Prostate gland (tissue), 2 donors: ENCODE results near the gene SOX11. TPM values are rescaled to one million over a fixed set of nuclear protein-coding genes. Genes with fewer than 3 reads are reported as not detected.

ENCODE experiments used
- DNase-seq: peaks from one replicate; pipeline ENCODE4 v3.0.0-alpha.2; 2019; ENCODE audit warnings: low spot score
- H3K27ac ChIP-seq, 2 donors: fragments of 200-600 bp; sonication (generic); 2 replicates each; pipeline ENCODE4 v1.5.1; 2017 to 2019
- H3K27me3 ChIP-seq: fragments of 200-600 bp; sonication (generic); replicated peaks from 2 replicates; pipeline ENCODE4 v1.5.1; 2019; ENCODE audit not compliant: insufficient read depth
- H3K36me3 ChIP-seq, 2 donors: fragments of 200-600 bp; sonication (generic); 1 replicate in 1 of 2; 2 replicates in 1 of 2; pipeline versions ENCODE4 v1.5.1 to v1.8.1; 2017 to 2019
- H3K4me1 ChIP-seq: fragments of 200-600 bp; sonication (generic); replicated peaks from 2 replicates; pipeline ENCODE4 v1.5.1; 2019
- H3K4me3 ChIP-seq, 2 donors: fragments of 200-600 bp; sonication (generic); 2 replicates each; pipeline ENCODE4 v1.5.1; 2017 to 2019
- H3K9me3 ChIP-seq: fragments of 200-600 bp; sonication (generic); 2 replicates; pipeline ENCODE4 v1.5.1; 2017
- CTCF ChIP-seq, 4 experiments: fragments of 200-600 bp in 2 of 4; fragments of 450-650 bp in 2 of 4; sonication (generic) in 2 of 4; IDR thresholded peaks; 1 replicate in 3 of 4; 2 replicates in 1 of 4; pipeline ENCODE4 v1.5.1; 2016 to 2019; ENCODE audit warnings: antibody characterized with exemption in 4 of 4, mild to moderate bottlenecking in 2 of 4, moderate library complexity in 2 of 4
- POLR2A ChIP-seq: fragments of 450-650 bp; IDR thresholded peaks from one replicate; pipeline ENCODE4 v1.6.1; 2016; ENCODE audit warnings: antibody characterized with exemption, mild to moderate bottlenecking
- POLR2AphosphoS5 ChIP-seq: sonication (generic); formaldehyde crosslinking; IDR thresholded peaks from one replicate; pipeline ENCODE4 v1.6.1; 2017; ENCODE audit warnings: antibody characterized with exemption
- WGBS: methylation state at CpG from one replicate; pipeline ENCODE4 v1.1.5; 2018; 5-methylcytosine and 5-hydroxymethylcytosine counted together
- intact Hi-C: fragments of 100-400 bp; cut with DNase I; formaldehyde crosslinking; loops from one replicate; pipeline ENCODE4 v1.14.2; 2022
- total RNA-seq, 2 donors: library from RNA; depleted of rRNA; stranded (reverse); fragments of >200 nt; gene quantifications; one replicate each; pipeline ENCODE4 v1.1.0, GENCODE V29; 2016

Gene SOX11
- total RNA-seq, 2 donors from 2014 or later, result not detected

GRCh38 chr2:5695654-5696403 lies 3.6 kb downstream of the SOX11 start:
- Histone ChIP-seq H3K9me3 (no peaks in the 10 kb centered on the region), H3K36me3 (no peaks in the 10 kb centered on the region), H3K27me3 (peaks cover 51% of the 10 kb centered on the region), H3K4me1 (peaks cover 6% of the 10 kb centered on the region), H3K27ac (no peak overlapping the region), H3K4me3 (no peak overlapping the region)
- intact Hi-C loops, result no loop called here
- WGBS, result 7% methylated on average over 43 of the region's 49 CpGs
- DNase-seq, result no peak
- TF ChIP-seq CTCF (IDR thresholded peaks at IDR 0.05), result no peak
- TF ChIP-seq POLR2AphosphoS5, result no peak
- TF ChIP-seq POLR2A, result no peak

- 0% methylated on average over 6 of the region's 65 CpGs for WGBS
- no peak for TF ChIP-seq POLR2AphosphoS5
- TF ChIP-seq POLR2A, result no peak
- TF ChIP-seq CTCF (IDR thresholded peaks at IDR 0.05), result no peak
- peaks cover 6% of the 10 kb centered on the region for H3K4me1 ChIP-seq
- H3K27me3 ChIP-seq, result peaks cover 45% of the 10 kb centered on the region
- intact Hi-C loops, result no loop called here
- H3K9me3 ChIP-seq, result no peaks in the 10 kb centered on the region
- peak overlapping the region in 1 of 2 donors; percentile 23 for H3K4me3 ChIP-seq
- DNase-seq, result no peak
- no peaks in the 10 kb centered on the region for H3K36me3 ChIP-seq
- H3K27ac ChIP-seq, result no peak overlapping the region
These were observed 4.3 kb downstream of the SOX11 start for GRCh38 chr2:5696404-5696944.

GRCh38 chr2:5696945-5697521 lies 4.8 kb downstream of the SOX11 start:
- Histone ChIP-seq H3K27ac (no peak overlapping the region), H3K9me3 (no peaks in the 10 kb centered on the region), H3K36me3 (no peaks in the 10 kb centered on the region), H3K4me1 (peaks cover 6% of the 10 kb centered on the region), H3K4me3 (peak overlapping the region in 1 of 2 donors; percentile 23), H3K27me3 (peaks cover 41% of the 10 kb centered on the region)
- no peak for DNase-seq
- intact Hi-C loops, result no loop called here
- WGBS, result 2% methylated on average over 49 of the region's 49 CpGs
- TF ChIP-seq POLR2A (no peak), CTCF (IDR thresholded peaks at IDR 0.05) (no peak), POLR2AphosphoS5 (no peak)

- H3K36me3 ChIP-seq, result no peaks in the 10 kb centered on the region
- peaks cover 36% of the 10 kb centered on the region for H3K27me3 ChIP-seq
- intact Hi-C loops, result no loop called here
- no peak overlapping the region for H3K27ac ChIP-seq
- WGBS, result 60% methylated on average over 8 of the region's 8 CpGs
- no peak for DNase-seq
- H3K4me3 ChIP-seq, result no peak overlapping the region
- TF ChIP-seq CTCF (IDR thresholded peaks at IDR 0.05) (no peak), POLR2A (no peak), POLR2AphosphoS5 (no peak)
- H3K9me3 ChIP-seq, result no peaks in the 10 kb centered on the region
- H3K4me1 ChIP-seq, result peaks cover 6% of the 10 kb centered on the region
These were observed 5.4 kb downstream of the SOX11 start for GRCh38 chr2:5697562-5697961.

- Histone ChIP-seq H3K27ac (no peak overlapping the region), H3K36me3 (no peaks in the 10 kb centered on the region), H3K27me3 (peaks cover 30% of the 10 kb centered on the region), H3K9me3 (no peaks in the 10 kb centered on the region), H3K4me1 (peaks cover 6% of the 10 kb centered on the region), H3K4me3 (no peak overlapping the region)
- DNase-seq, result no peak
- intact Hi-C loops, result no loop called here
- no peak for TF ChIP-seq CTCF (IDR thresholded peaks at IDR 0.05)
- no peak for TF ChIP-seq POLR2AphosphoS5
- no peak for TF ChIP-seq POLR2A
- WGBS, result 96% methylated on average over 4 of the region's 4 CpGs
These were observed 6.0 kb downstream of the SOX11 start for GRCh38 chr2:5698134-5698533.
